CD4-positive, alpha-beta T cell (primary cell): ENCODE measurements around the gene CREB1. TPM values are rescaled to one million over a fixed set of nuclear protein-coding genes. Genes with fewer than 3 reads are reported as not detected.

Experiments used
- ATAC-seq: fragments of 200-7000 bp; cut with Tn5 transposase; one replicate; pipeline ENCODE4 v1.10.0; 2022; ENCODE audit warnings: mild to moderate bottlenecking; ENCODE audit not compliant: poor library complexity
- CTCF ChIA-PET: fragments of 350-600 bp; sonication (Branson Sonifier 250); formaldehyde crosslinking; loops from one replicate; lab custom pipeline; 2021; ENCODE audit warnings: antibody characterized with exemption, inconsistent platforms; lab: Charles Lee
- POLR2A ChIA-PET: fragments of 350-600 bp; sonication (Branson Sonifier 250); formaldehyde crosslinking; loops from one replicate; lab custom pipeline; 2021; ENCODE audit warnings: antibody characterized with exemption, inconsistent platforms; lab: Charles Lee
- DNase-seq, 14 experiments: peaks; one replicate each; pipeline ENCODE4 v3.0.0-alpha.2; 2013 to 2020; ENCODE audit warnings: mixed read lengths in 2 of 14
- H3K27ac ChIP-seq, 2 donors: one replicate each; pipeline versions ENCODE4 v1.5.1 to v1.7.0; 2013; ENCODE audit warnings: low read length in 2 of 2, low read depth in 1 of 2, mild to moderate bottlenecking in 1 of 2
- H3K27me3 ChIP-seq, 2 experiments: 1 replicate in 1 of 2; 2 replicates in 1 of 2; pipeline versions ENCODE4 v1.6.1 to v1.7.0; 2013; ENCODE audit warnings: low read length in 2 of 2, control low read depth in 1 of 2, mild to moderate bottlenecking in 1 of 2, moderate library complexity in 1 of 2; ENCODE audit not compliant: insufficient read depth in 2 of 2, control insufficient read depth in 1 of 2
- H3K36me3 ChIP-seq: one replicate; pipeline ENCODE4 v1.6.1; 2013; ENCODE audit warnings: low read length, control low read depth; ENCODE audit not compliant: insufficient read depth
- H3K4me1 ChIP-seq: one replicate; pipeline ENCODE4 v1.6.1; 2013; ENCODE audit warnings: low read length, control low read depth; ENCODE audit not compliant: insufficient read depth
- H3K4me3 ChIP-seq: one replicate; pipeline ENCODE4 v1.5.1; 2013; ENCODE audit warnings: mild to moderate bottlenecking, low read length, moderate library complexity
- H3K9me3 ChIP-seq, 2 experiments: 1 replicate in 1 of 2; 2 replicates in 1 of 2; pipeline versions ENCODE4 v1.6.1 to v1.7.0; 2013; ENCODE audit warnings: low read length in 2 of 2, mild to moderate bottlenecking in 2 of 2, control low read depth in 1 of 2, moderate library complexity in 1 of 2; ENCODE audit not compliant: control insufficient read depth in 1 of 2, insufficient read depth in 1 of 2
- H3K27ac Mint-ChIP-seq: one replicate; pipeline ENCODE4 v1.8.0; 2020; ENCODE audit warnings: mixed read lengths
- H3K27me3 Mint-ChIP-seq: one replicate; pipeline ENCODE4 v1.8.0; 2021; ENCODE audit warnings: mixed read lengths
- H3K36me3 Mint-ChIP-seq: one replicate; pipeline ENCODE4 v1.8.0; 2021; ENCODE audit warnings: low read depth, mixed read lengths
- H3K4me1 Mint-ChIP-seq: one replicate; pipeline ENCODE4 v1.8.0; 2021; ENCODE audit warnings: low read depth, mixed read lengths
- H3K4me3 Mint-ChIP-seq: one replicate; pipeline ENCODE4 v1.8.0; 2020; ENCODE audit warnings: mild to moderate bottlenecking, mixed read lengths
- H3K9me3 Mint-ChIP-seq: one replicate; pipeline ENCODE4 v1.8.0; 2020; ENCODE audit warnings: mixed read lengths
- CTCF ChIP-seq: fragments of 200-600 bp; IDR thresholded peaks from one replicate; pipeline ENCODE4 v1.8.0; 2022; ENCODE audit warnings: antibody characterized with exemption, mild to moderate bottlenecking
- intact Hi-C, 2 experiments: fragments of 100-400 bp; cut with DNase I in 1 of 2; cut with micrococcal nuclease in 1 of 2; formaldehyde crosslinking; loops; one replicate each; pipeline versions ENCODE4 v1.15.1 to v1.9.0; 2023 to 2025; cut with DNase I, micrococcal nuclease
- total RNA-seq, 174 experiments: library from RNA in 2 of 174; stranded (reverse) in 2 of 174; gene quantifications; one replicate each; pipeline ENCODE4 v1.2.3 and lab custom pipeline; 2021 to 2026

Gene CREB1
- total RNA-seq, 2 experiments from 2014 or later: 62.5 to 67.1 TPM

GRCh38 chr2:207510148-207510547 lies 19.6 kb upstream of the CREB1 start:
- ChIA-PET CTCF (interaction anchor here (1.1 to 1.8 kb wide), 3 partner anchors 14 to 23 kb away, joined by 3 to 6 read pairs (median 3); no protein-coding TSS in a partner anchor), POLR2A (interaction anchor here (0.6 to 1.8 kb wide), 4 partner anchors 10 to 45 kb away, joined by 3 to 15 read pairs (median 4); partner anchors contain the start of gene CREB1)
- no peaks in the 10 kb centered on the region for H3K27me3 Mint-ChIP-seq
- H3K27me3 ChIP-seq: no peaks in the 10 kb centered on the region
- H3K4me1 Mint-ChIP-seq: peaks cover 26% of the 10 kb centered on the region
- no peaks in the 10 kb centered on the region for H3K9me3 ChIP-seq
- ATAC-seq (no peak), DNase-seq (no peak)
- H3K9me3 Mint-ChIP-seq: no peaks in the 10 kb centered on the region
- intact Hi-C loops: loop anchor here in 1 of 2 experiments (2.0 to 10.0 kb wide), 2 partner anchors 19 to 465 kb away; partner anchors contain the start of gene CREB1
- TF ChIP-seq CTCF: peak; percentile 24
- no peak overlapping the region for H3K4me3 ChIP-seq
- H3K4me1 ChIP-seq: peaks cover 14% of the 10 kb centered on the region
- no peaks in the 10 kb centered on the region for H3K36me3 Mint-ChIP-seq
- no peak overlapping the region for H3K27ac ChIP-seq
- no peak overlapping the region for H3K27ac Mint-ChIP-seq
- no peaks in the 10 kb centered on the region for H3K36me3 ChIP-seq
- H3K4me3 Mint-ChIP-seq: no peak overlapping the region

GRCh38 chr2:207511851-207512250 lies 17.9 kb upstream of the CREB1 start:
- no peaks in the 10 kb centered on the region for H3K36me3 Mint-ChIP-seq
- H3K36me3 ChIP-seq: no peaks in the 10 kb centered on the region
- H3K27me3 ChIP-seq: no peaks in the 10 kb centered on the region
- H3K9me3 Mint-ChIP-seq: no peaks in the 10 kb centered on the region
- intact Hi-C loops: loop anchor here in 1 of 2 experiments (2.0 to 10.0 kb wide), 2 partner anchors 17 to 463 kb away; partner anchors contain the start of gene CREB1
- ATAC-seq (no peak), DNase-seq (no peak)
- H3K4me3 ChIP-seq: no peak overlapping the region
- no peaks in the 10 kb centered on the region for H3K27me3 Mint-ChIP-seq
- peaks cover 19% of the 10 kb centered on the region for H3K4me1 Mint-ChIP-seq
- ChIA-PET POLR2A (no interaction called here), CTCF (no interaction called here)
- H3K9me3 ChIP-seq: no peaks in the 10 kb centered on the region
- peaks cover 2% of the 10 kb centered on the region for H3K4me1 ChIP-seq
- no peak overlapping the region for H3K4me3 Mint-ChIP-seq
- no peak overlapping the region for H3K27ac ChIP-seq
- no peak for TF ChIP-seq CTCF
- H3K27ac Mint-ChIP-seq: no peak overlapping the region

GRCh38 chr2:207512356-207512755 lies 17.4 kb upstream of the CREB1 start:
- no peaks in the 10 kb centered on the region for H3K36me3 Mint-ChIP-seq
- ATAC-seq (no peak), DNase-seq (no peak)
- no peaks in the 10 kb centered on the region for H3K9me3 Mint-ChIP-seq
- H3K4me1 Mint-ChIP-seq: peaks cover 15% of the 10 kb centered on the region
- intact Hi-C loops: loop anchor here in 1 of 2 experiments (10.0 kb wide), 1 partner anchor 462 kb away; no protein-coding TSS in a partner anchor
- H3K27me3 Mint-ChIP-seq: no peaks in the 10 kb centered on the region
- ChIA-PET POLR2A (no interaction called here), CTCF (no interaction called here)
- Histone ChIP-seq H3K4me1 (no peaks in the 10 kb centered on the region), H3K4me3 (no peak overlapping the region), H3K27me3 (no peaks in the 10 kb centered on the region), H3K9me3 (no peaks in the 10 kb centered on the region), H3K27ac (no peak overlapping the region), H3K36me3 (no peaks in the 10 kb centered on the region)
- no peak for TF ChIP-seq CTCF
- no peak overlapping the region for H3K4me3 Mint-ChIP-seq
- H3K27ac Mint-ChIP-seq: no peak overlapping the region
